Body of pancreas (tissue), 4 donors: Measurements from ENCODE around the gene ENTPD5. TPM values are rescaled to one million over a fixed set of nuclear protein-coding genes. Genes with fewer than 3 reads are reported as not detected.
"Not testable (repeated sequence)": the region's sequence is repeated elsewhere in the genome, so short reads cannot be mapped to it uniquely, and the experiment has no call there.

Experiments used
- ATAC-seq: fragments of 150-250 bp; one replicate; pipeline ENCODE4 v1.9.1; 2016
- DNase-seq, 4 donors: peaks; one replicate each; pipeline ENCODE4 v3.0.0-alpha.2; 2019
- H3K27ac ChIP-seq, 4 donors: fragments of 200-600 bp; sonication (generic); 1 replicate in 3 of 4; 2 replicates in 1 of 4; pipeline versions ENCODE4 v1.5.1 to v1.6.1; 2016 to 2019; ENCODE audit warnings: mild to moderate bottlenecking in 1 of 4, mixed read lengths in 1 of 4, moderate library complexity in 1 of 4
- H3K27me3 ChIP-seq, 2 donors: fragments of 200-600 bp; sonication (generic); one replicate each; pipeline ENCODE4 v1.6.0; 2016; ENCODE audit warnings: mild to moderate bottlenecking in 1 of 2
- H3K36me3 ChIP-seq, 2 donors: fragments of 200-600 bp; sonication (generic); replicated peaks in 1 of 2; 2 replicates each; pipeline ENCODE4 v1.5.1; 2016; ENCODE audit warnings: low read depth in 2 of 2; ENCODE audit not compliant: insufficient read depth in 1 of 2
- H3K4me1 ChIP-seq: fragments of 200-600 bp; sonication (generic); one replicate; pipeline ENCODE4 v1.6.0; 2016
- H3K4me3 ChIP-seq, 2 donors: fragments of 200-600 bp; sonication (generic); 1 replicate in 1 of 2; 2 replicates in 1 of 2; pipeline ENCODE4 v1.5.1; 2016 to 2019
- H3K9me3 ChIP-seq, 3 donors: fragments of 200-600 bp; sonication (generic); 1 replicate in 2 of 3; 2 replicates in 1 of 3; pipeline ENCODE4 v1.5.1; 2016
- POLR2A ChIP-seq, 3 donors: fragments of 450-650 bp; IDR thresholded peaks; one replicate each; pipeline ENCODE4 v1.6.1; 2016; ENCODE audit warnings: antibody characterized with exemption in 3 of 3, mild to moderate bottlenecking in 2 of 3
- WGBS, 2 donors: methylation state at CpG; one replicate each; pipeline ENCODE4 v1.1.5; 2017; 5-methylcytosine and 5-hydroxymethylcytosine counted together
- intact Hi-C: fragments of 100-400 bp; cut with DNase I; formaldehyde crosslinking; loops from one replicate; pipeline ENCODE4 v1.15.1; 2023
- total RNA-seq, 2 donors: library from RNA; depleted of rRNA; stranded (reverse); fragments of >200 nt; gene quantifications; one replicate each; pipeline ENCODE4 v1.1.0, GENCODE V29; 2016
- TF ChIP-seq, protein P1 (sequence below), 7 experiments: fragments of 450-650 bp in 4 of 7; fragments of 200-600 bp in 3 of 7; sonication (generic) in 3 of 7; IDR thresholded peaks; one replicate each; pipeline ENCODE4 v1.5.1; 2016 to 2019; ENCODE audit warnings: antibody characterized with exemption in 7 of 7

ENTPD5 gene
- total RNA-seq, 2 donors from 2014 or later: 4.4 to 15.5 TPM

DNA sequence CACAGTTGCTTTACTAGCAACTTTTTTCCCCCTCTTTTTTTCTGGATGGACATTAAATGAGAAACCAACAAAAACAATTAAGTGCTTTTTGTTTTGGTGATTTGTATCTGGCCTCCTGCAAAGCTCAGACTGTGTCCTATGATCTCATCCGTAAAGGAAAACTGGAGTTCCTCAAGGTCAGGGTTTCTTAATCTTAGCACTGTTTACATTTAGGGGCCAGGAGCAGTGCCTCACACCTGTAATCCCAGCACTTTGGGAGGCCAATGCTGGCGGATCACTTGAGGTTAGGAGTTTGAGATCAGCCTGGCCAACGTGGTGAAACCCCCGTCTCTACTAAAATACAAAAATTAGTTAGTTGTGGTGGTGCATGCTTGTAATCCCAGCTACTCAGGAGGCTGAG is 28.0 kb downstream of the ENTPD5 start:
- ATAC-seq (no peak), DNase-seq (no peak)
- no peak overlapping the region for H3K27ac ChIP-seq
- TF ChIP-seq, protein P1, sequence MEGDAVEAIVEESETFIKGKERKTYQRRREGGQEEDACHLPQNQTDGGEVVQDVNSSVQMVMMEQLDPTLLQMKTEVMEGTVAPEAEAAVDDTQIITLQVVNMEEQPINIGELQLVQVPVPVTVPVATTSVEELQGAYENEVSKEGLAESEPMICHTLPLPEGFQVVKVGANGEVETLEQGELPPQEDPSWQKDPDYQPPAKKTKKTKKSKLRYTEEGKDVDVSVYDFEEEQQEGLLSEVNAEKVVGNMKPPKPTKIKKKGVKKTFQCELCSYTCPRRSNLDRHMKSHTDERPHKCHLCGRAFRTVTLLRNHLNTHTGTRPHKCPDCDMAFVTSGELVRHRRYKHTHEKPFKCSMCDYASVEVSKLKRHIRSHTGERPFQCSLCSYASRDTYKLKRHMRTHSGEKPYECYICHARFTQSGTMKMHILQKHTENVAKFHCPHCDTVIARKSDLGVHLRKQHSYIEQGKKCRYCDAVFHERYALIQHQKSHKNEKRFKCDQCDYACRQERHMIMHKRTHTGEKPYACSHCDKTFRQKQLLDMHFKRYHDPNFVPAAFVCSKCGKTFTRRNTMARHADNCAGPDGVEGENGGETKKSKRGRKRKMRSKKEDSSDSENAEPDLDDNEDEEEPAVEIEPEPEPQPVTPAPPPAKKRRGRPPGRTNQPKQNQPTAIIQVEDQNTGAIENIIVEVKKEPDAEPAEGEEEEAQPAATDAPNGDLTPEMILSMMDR (IDR thresholded peaks at IDR 0.05): no peak
- no peak for TF ChIP-seq POLR2A (IDR thresholded peaks at IDR 0.05)
- 45 to 74% methylated on average over 4 of the region's 4 CpGs for WGBS, 2 donors
- no peaks in the 10 kb centered on the region for H3K27me3 ChIP-seq
- no peaks in the 10 kb centered on the region for H3K36me3 ChIP-seq
- no peaks in the 10 kb centered on the region for H3K9me3 ChIP-seq
- H3K4me1 ChIP-seq: no peaks in the 10 kb centered on the region
- intact Hi-C loops: no loop called here
- no peak overlapping the region for H3K4me3 ChIP-seq

GRCh38 chr14:73988656-73989055 is 30.4 kb downstream of the ENTPD5 start:
- H3K27ac ChIP-seq, intact Hi-C loops: not testable (repeated sequence)
- WGBS, 2 donors: 76 to 84% methylated on average over 7 of the region's 7 CpGs

GRCh38 chr14:73988065-73988464 is 31.0 kb downstream of the ENTPD5 start:
- no peak overlapping the region for H3K27ac ChIP-seq
- no peaks in the 10 kb centered on the region for H3K4me1 ChIP-seq
- intact Hi-C loops: no loop called here
- no peak for TF ChIP-seq POLR2A (IDR thresholded peaks at IDR 0.05)
- TF ChIP-seq, protein P1 (IDR thresholded peaks at IDR 0.05): no peak
- ATAC-seq: no peak
- DNase-seq: no peak
- H3K4me3 ChIP-seq: no peak overlapping the region
- H3K9me3 ChIP-seq: no peaks in the 10 kb centered on the region
- H3K27me3 ChIP-seq: no peaks in the 10 kb centered on the region
- no peaks in the 10 kb centered on the region for H3K36me3 ChIP-seq
- 68 to 76% methylated on average over 3 of the region's 3 CpGs for WGBS, 2 donors

More at GRCh38 chr14:73988656-73989055, 30.4 kb downstream of the ENTPD5 start:
- ATAC-seq, H3K27me3 ChIP-seq, H3K4me3 ChIP-seq, DNase-seq, H3K36me3 ChIP-seq, H3K9me3 ChIP-seq, H3K4me1 ChIP-seq: not testable (repeated sequence)

GRCh38 chr14:73977896-73978295 is 41.2 kb downstream of the ENTPD5 start:
- intact Hi-C loops: no loop called here
- no peak for DNase-seq
- TF ChIP-seq, protein P1 (IDR thresholded peaks at IDR 0.05): no peak
- no peak for TF ChIP-seq POLR2A (IDR thresholded peaks at IDR 0.05)
- H3K4me3 ChIP-seq: no peak overlapping the region
- H3K9me3 ChIP-seq: no peaks in the 10 kb centered on the region
- H3K4me1 ChIP-seq: no peaks in the 10 kb centered on the region
- 58 to 59% methylated on average over 4 of the region's 4 CpGs for WGBS, 2 donors
- H3K36me3 ChIP-seq: no peaks in the 10 kb centered on the region
- no peak overlapping the region for H3K27ac ChIP-seq
- H3K27me3 ChIP-seq: no peaks in the 10 kb centered on the region
- no peak for ATAC-seq

DNA sequence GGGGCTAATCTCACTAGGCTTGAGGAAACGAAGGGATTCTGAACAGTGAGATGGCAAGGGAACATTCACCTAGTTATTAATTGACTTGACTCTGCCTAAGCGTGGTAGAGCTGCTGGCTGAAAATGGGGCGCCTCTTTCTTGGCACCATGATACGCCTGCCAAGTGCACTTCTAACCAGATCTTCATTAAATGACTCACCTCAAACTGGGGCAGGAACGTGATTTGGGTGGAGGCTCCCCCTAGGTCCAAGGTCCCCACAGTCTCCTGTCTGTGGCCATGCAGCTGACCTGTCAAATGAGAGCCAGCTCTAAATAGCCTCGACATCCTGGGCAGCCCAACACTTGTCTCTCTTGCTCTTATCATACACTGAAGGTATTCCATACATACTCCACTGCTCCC is 43.0 kb downstream of the ENTPD5 start:
- Histone ChIP-seq H3K36me3 (no peaks in the 10 kb centered on the region), H3K27ac (no peak overlapping the region), H3K4me3 (no peak overlapping the region), H3K27me3 (no peaks in the 10 kb centered on the region), H3K4me1 (no peaks in the 10 kb centered on the region), H3K9me3 (no peaks in the 10 kb centered on the region)
- DNase-seq: no peak
- ATAC-seq: no peak
- no peak for TF ChIP-seq POLR2A (IDR thresholded peaks at IDR 0.05)
- TF ChIP-seq, protein P1 (IDR thresholded peaks at IDR 0.05): no peak
- intact Hi-C loops: no loop called here
- WGBS, 2 donors: 67 to 76% methylated on average over 5 to 6 of the region's 6 CpGs
